Mesodermal cell (in vitro differentiated cells): ENCODE data around the gene SP100. TPM values are rescaled to one million over a fixed set of nuclear protein-coding genes. Genes with fewer than 3 reads are reported as not detected.
"Not testable (repeated sequence)": the region's sequence is repeated elsewhere in the genome, so short reads cannot be mapped to it uniquely, and the experiment has no call there.

Experiments used
- H3K27ac ChIP-seq: 2 replicates; pipeline ENCODE4 v1.7.0; 2013; ENCODE audit warnings: mild to moderate bottlenecking, low read depth, low read length, moderate library complexity; ENCODE audit not compliant: severe bottlenecking
- H3K36me3 ChIP-seq: 2 replicates; pipeline ENCODE4 v1.7.1; 2013; ENCODE audit warnings: mild to moderate bottlenecking, low read length, moderate library complexity; ENCODE audit not compliant: control insufficient read depth, insufficient read depth
- H3K4me1 ChIP-seq: one replicate; pipeline ENCODE4 v1.7.1; 2013; ENCODE audit warnings: mild to moderate bottlenecking, low read length; ENCODE audit not compliant: insufficient read depth, control insufficient read depth, poor library complexity, severe bottlenecking
- H3K4me3 ChIP-seq: 2 replicates; pipeline ENCODE4 v1.7.0; 2013; ENCODE audit warnings: low read length, control low read depth, mild to moderate bottlenecking; ENCODE audit not compliant: insufficient read depth, poor library complexity, severe bottlenecking; ENCODE audit errors: extremely low read depth
- H3K9me3 ChIP-seq: 2 replicates; pipeline ENCODE4 v1.7.1; 2013; ENCODE audit warnings: mild to moderate bottlenecking, low read length, moderate library complexity; ENCODE audit not compliant: control insufficient read depth
- WGBS, 2 experiments: methylation state at CpG; one replicate each; pipeline ENCODE4 v1.1.5; 2013; ENCODE audit warnings: missing lambda C conversion rate in 2 of 2; ENCODE audit not compliant: insufficient coverage in 2 of 2; 5-methylcytosine and 5-hydroxymethylcytosine counted together
- polyA plus RNA-seq, 2 experiments: library from polyadenylated mRNA; stranded (reverse); fragments of 50-300 nt; gene quantifications; one replicate each; pipeline ENCODE4 v1.2.3, GENCODE V29; 2013

SP100 gene
- 2.5 TPM for polyA plus RNA-seq (2013, experiment 1 of 2)
- 2.8 TPM for polyA plus RNA-seq (2013, experiment 2 of 2)

DNA sequence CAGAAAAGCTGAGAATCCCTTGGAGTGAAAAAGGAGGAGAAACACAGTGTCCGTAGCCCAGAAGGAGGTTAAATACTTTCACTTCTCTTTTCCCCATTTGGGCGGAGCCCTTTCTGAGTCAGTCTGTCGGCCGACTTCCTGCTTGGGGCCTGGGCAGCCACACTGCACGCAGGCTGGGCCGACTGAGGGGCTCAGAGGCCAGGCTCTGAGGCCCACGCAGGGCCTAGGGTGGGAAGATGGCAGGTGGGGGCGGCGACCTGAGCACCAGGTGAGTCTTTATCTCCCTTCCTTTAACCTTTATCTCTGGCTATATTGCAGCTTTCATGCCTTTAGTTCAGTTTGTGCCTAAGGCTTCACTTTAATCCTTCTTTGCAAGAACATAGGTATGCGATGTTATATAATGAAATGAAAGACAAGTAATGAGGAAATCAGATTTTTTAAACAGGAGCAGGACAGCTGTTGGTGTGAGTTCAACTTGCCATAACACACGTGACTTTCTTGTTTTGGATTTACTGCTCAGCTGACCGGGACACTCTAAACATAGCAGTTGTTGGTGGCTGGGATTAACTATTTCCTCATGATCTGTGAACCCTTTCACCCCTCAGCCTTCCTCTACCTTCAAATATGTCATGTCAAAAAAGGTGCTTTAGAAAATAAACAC lies at the start of gene SP100:
Gene SP100, plus strand, starts transcription at position 141 of the 661 bp plus-strand sequence. Its CDS starts 96 bp downstream, at position 237.
- no peaks in the 10 kb centered on the region for H3K36me3 ChIP-seq
- no peak within 1 kb of the TSS for H3K27ac ChIP-seq
- no peak within 1 kb of the TSS for H3K4me3 ChIP-seq
- H3K4me1 ChIP-seq = peaks cover 3% of the 10 kb centered on the region
- WGBS, 2 experiments = 54 to 92% methylated on average over 3 to 9 of the region's 12 CpGs
- H3K9me3 ChIP-seq = no peaks in the 10 kb centered on the region

- no peaks in the 10 kb centered on the region for H3K9me3 ChIP-seq
- no peak overlapping the region for H3K27ac ChIP-seq
- no peaks in the 10 kb centered on the region for H3K4me1 ChIP-seq
- no peak overlapping the region for H3K4me3 ChIP-seq
- H3K36me3 ChIP-seq = no peaks in the 10 kb centered on the region
- 92% methylated on average over 2 of the region's 2 CpGs; no CpG with 5 or more reads in 1 of the 2 experiments for WGBS, 2 experiments
Measured at GRCh38 chr2:230382108-230382507, 33.9 kb upstream of the SP100 start.

GRCh38 chr2:230383453-230383852 lies 32.5 kb upstream of the SP100 start:
- WGBS, 2 experiments = 75 to 81% methylated on average over 3 to 5 of the region's 5 CpGs
- H3K9me3 ChIP-seq = no peaks in the 10 kb centered on the region
- no peak overlapping the region for H3K27ac ChIP-seq
- no peaks in the 10 kb centered on the region for H3K36me3 ChIP-seq
- no peaks in the 10 kb centered on the region for H3K4me1 ChIP-seq
- H3K4me3 ChIP-seq = no peak overlapping the region

DNA sequence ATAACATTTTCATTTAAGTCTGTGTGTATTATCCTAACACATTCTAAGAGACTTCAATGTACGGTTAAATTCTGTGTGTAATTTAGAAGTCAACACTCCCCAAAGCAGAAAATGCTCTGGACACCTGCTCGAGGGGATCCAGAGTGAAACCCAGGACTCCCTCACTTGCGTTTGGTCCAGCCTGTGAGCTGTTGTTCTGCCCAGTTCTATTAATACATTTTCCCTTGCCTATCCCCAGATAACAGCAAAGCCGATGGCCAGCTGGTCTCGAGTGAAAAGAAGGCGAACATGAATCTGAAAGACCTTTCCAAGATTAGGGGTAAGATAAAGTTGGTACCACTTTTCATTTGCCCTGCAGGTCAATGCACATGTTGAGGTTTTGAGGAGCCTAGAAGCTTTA lies 31.0 kb upstream of the SP100 start:
- Histone ChIP-seq H3K36me3 (no peaks in the 10 kb centered on the region), H3K27ac (no peak overlapping the region), H3K4me1 (no peaks in the 10 kb centered on the region), H3K9me3 (no peaks in the 10 kb centered on the region), H3K4me3 (no peak overlapping the region)
- WGBS, 2 experiments = 80 to 100% methylated on average over 2 to 3 of the region's 6 CpGs

DNA sequence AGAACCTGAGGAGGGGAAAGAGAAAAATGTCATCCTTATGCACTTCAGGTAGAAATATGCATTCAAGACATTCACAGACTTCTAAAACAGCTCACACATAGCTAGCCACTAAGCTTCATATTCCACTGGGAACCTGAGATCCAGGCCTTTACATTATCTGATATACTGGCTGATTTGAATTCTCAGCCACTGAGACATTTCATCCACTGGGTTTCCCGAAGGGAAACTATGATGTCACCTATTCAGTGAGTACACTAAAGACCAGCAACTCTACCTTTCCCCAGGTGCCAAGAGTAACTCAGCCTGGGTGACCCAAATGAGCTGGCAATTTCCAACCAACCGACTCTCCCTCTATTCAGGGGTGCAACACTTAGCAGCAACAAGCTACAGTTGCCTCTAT lies 21.7 kb upstream of the SP100 start:
- Histone ChIP-seq H3K4me3 (no peak overlapping the region), H3K4me1 (no peaks in the 10 kb centered on the region), H3K9me3 (no peaks in the 10 kb centered on the region), H3K36me3 (no peaks in the 10 kb centered on the region), H3K27ac (no peak overlapping the region)
- WGBS, 2 experiments = 73 to 87% methylated on average over 2 of the region's 2 CpGs

DNA sequence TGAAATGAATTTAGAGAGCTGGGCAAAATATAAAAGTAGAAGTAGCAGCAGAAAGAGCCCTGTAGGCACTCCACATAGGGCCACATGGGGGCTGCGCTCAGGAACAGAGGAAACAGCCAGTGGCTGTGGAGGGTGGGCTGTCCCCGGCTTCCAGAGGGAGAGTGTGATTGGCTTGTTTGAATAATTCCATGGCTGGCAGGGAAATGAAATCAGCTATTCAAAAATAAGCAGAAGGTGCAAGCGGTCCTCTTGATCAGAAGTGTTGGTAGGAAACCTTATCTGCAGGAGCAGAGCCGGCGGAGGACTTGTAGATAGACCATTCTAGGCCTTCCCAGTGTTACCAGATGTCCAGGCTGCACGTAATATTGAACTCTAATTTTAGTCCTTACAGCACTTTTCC lies 17.3 kb upstream of the SP100 start:
- H3K4me1 ChIP-seq, H3K4me3 ChIP-seq, H3K9me3 ChIP-seq, H3K27ac ChIP-seq, H3K36me3 ChIP-seq: not testable (repeated sequence)
- 94 to 98% methylated on average over 5 to 6 of the region's 6 CpGs for WGBS, 2 experiments

DNA sequence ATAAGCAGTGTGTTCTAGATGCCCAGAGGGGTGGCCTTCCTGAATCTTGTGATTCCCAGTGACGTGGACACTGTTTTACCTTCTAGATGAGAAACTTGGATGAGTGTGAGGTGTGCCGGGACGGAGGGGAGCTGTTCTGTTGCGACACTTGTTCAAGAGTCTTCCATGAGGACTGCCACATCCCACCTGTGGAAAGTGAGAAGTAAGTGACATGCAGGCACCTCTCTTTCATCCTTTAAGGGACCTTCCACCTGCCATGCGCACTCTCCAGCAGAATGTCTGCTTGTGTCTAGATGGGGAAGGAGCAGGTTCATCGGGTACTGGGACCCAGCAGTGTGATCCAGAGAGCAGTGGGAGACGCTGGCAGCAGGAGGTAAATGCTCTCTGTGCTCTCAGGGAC lies 16.0 kb upstream of the SP100 start:
- H3K4me1 ChIP-seq = no peaks in the 10 kb centered on the region
- no peaks in the 10 kb centered on the region for H3K9me3 ChIP-seq
- H3K27ac ChIP-seq = no peak overlapping the region
- H3K36me3 ChIP-seq = no peaks in the 10 kb centered on the region
- 92 to 98% methylated on average over 3 to 4 of the region's 7 CpGs for WGBS, 2 experiments
- H3K4me3 ChIP-seq = no peak overlapping the region

- Histone ChIP-seq H3K9me3 (no peaks in the 10 kb centered on the region), H3K27ac (no peak overlapping the region)
- WGBS, 2 experiments = 80 to 100% methylated on average over 3 to 5 of the region's 5 CpGs
Measured at GRCh38 chr2:230400454-230400853, 15.5 kb upstream of the SP100 start.

DNA sequence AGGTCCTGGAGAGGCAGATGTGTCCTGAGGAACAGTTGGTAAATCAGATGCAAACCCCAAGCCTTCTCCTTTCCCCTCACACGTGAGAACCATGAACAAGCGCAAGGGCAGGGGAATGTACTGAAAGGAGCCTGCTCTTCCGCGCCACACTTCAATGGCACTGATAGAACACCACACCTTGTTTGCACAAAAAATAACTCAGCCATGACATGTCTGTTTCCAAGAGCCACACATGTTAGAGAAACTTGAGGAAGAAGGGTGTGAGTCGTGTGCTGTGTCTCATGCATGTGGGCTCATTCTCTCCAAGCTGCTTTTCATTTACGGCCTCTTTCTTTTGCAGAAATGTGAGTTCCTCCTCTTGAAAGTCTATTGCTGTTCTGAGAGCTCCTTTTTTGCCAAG lies 15.0 kb upstream of the SP100 start:
- WGBS, 2 experiments = no CpG with 5 or more reads among the region's 6 CpGs
- not testable (repeated sequence) for H3K4me3 ChIP-seq, H3K27ac ChIP-seq, H3K4me1 ChIP-seq, H3K36me3 ChIP-seq, H3K9me3 ChIP-seq

More at GRCh38 chr2:230400454-230400853, 15.5 kb upstream of the SP100 start:
- no peaks in the 10 kb centered on the region for H3K4me1 ChIP-seq
- H3K36me3 ChIP-seq = no peaks in the 10 kb centered on the region
- no peak overlapping the region for H3K4me3 ChIP-seq

DNA sequence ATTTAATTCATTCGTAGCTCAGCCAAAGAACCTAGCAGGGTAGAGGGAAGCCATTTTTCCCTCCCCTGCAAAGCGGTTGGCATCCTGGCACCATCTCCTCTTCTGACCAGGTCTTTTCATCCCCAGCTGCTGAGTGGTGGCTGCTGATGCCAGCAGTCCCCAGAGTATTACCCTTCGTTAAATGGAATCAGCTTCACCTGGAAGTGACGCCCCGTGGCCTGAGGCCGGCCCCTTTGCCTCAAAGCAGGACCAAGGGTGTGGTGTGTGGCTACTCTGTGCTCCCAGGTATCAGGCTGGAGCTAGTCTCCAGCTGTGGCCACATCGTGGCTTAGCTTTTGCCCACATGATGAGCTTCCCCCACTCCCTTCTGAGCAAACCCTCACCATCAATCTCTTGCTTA lies 12.3 kb upstream of the SP100 start:
- WGBS, 2 experiments = 78 to 87% methylated on average over 6 of the region's 7 CpGs
- Histone ChIP-seq H3K27ac (no peak overlapping the region), H3K36me3 (no peaks in the 10 kb centered on the region), H3K4me1 (no peaks in the 10 kb centered on the region), H3K4me3 (no peak overlapping the region), H3K9me3 (no peaks in the 10 kb centered on the region)

- 88 to 100% methylated on average over 1 to 2 of the region's 3 CpGs for WGBS, 2 experiments
- H3K4me1 ChIP-seq = no peaks in the 10 kb centered on the region
- H3K36me3 ChIP-seq = no peaks in the 10 kb centered on the region
Measured at GRCh38 chr2:230405824-230406223, 10.2 kb upstream of the SP100 start.

More at GRCh38 chr2:230405824-230406223, 10.2 kb upstream of the SP100 start:
- no peak overlapping the region for H3K27ac ChIP-seq
- H3K4me3 ChIP-seq = no peak overlapping the region
- H3K9me3 ChIP-seq = no peaks in the 10 kb centered on the region
